ENCODE data around the gene TMEM238L. TPM values are rescaled to one million over a fixed set of nuclear protein-coding genes. Genes with fewer than 3 reads are reported as not detected.

Gene TMEM238L
- total RNA-seq, 1 donor from 2014 or later, result not detected

DNA sequence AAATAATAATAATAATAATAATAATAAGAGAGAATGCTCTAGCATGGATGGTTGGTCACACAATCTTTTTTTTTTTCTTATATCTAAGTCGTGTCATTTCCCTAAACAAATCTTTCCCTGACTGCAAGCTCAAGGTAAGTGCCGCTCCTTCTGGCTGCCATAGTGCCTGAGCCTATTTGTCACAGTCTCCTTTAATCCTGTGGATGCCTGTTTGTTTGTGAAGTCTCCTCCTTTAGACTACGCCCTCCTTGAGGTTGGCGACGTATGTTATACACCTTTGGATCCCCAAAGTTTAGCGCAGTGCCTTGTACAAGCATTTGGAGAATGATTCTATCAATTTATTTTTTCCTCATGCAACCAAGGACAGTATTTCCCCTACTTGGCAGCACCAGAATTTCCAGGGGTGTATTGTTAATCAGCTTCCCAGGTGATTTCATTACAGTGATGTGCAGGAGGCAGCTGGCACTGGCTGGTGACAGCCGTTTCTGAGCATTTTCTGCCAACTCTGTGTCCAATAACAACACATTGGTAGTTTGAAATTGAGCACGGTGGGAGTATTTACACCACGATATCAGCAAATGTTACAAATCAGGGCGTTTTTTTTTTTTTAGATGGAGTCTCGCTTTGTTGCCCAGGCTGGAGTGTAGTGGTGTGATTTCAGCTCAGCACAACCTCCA, 26.6 kb downstream of the TMEM238L start:
- no peaks in the 10 kb centered on the region for H3K36me3 ChIP-seq (ENCODE audit: control insufficient read depth, insufficient read depth, low read length)
- DNase-seq (ENCODE audit: low read depth), result no peak
- H3K27me3 ChIP-seq (ENCODE audit: control insufficient read depth, insufficient read depth, low read length), result no peaks in the 10 kb centered on the region
- H3K4me3 ChIP-seq (ENCODE audit: low read depth, low read length), result no peak overlapping the region
- TF ChIP-seq, protein P1, sequence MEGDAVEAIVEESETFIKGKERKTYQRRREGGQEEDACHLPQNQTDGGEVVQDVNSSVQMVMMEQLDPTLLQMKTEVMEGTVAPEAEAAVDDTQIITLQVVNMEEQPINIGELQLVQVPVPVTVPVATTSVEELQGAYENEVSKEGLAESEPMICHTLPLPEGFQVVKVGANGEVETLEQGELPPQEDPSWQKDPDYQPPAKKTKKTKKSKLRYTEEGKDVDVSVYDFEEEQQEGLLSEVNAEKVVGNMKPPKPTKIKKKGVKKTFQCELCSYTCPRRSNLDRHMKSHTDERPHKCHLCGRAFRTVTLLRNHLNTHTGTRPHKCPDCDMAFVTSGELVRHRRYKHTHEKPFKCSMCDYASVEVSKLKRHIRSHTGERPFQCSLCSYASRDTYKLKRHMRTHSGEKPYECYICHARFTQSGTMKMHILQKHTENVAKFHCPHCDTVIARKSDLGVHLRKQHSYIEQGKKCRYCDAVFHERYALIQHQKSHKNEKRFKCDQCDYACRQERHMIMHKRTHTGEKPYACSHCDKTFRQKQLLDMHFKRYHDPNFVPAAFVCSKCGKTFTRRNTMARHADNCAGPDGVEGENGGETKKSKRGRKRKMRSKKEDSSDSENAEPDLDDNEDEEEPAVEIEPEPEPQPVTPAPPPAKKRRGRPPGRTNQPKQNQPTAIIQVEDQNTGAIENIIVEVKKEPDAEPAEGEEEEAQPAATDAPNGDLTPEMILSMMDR (IDR thresholded peaks at IDR 0.05; ENCODE audit: insufficient read depth, low read length, poor library complexity, severe bottlenecking), result no peak

DNA sequence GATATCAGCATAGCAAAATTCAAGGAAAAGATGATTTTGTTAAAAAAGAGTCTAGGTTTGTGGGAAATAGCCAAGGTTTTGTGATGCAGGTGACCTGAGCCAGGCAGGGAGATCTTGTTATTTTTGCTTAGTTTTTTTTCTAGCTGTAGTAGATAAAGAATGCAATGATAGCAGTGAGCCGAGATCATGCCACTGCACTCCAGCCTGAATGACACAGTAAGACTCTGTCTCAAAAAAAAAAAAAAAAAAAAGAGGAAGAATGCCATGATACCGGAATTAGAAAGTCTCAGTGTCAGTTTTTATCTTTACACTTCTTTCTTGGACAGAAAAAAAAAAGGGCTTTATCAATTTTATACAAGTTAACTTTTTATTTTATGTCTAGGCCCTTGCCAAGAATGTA, 27.5 kb downstream of the TMEM238L start:
- TF ChIP-seq, protein P1 (IDR thresholded peaks at IDR 0.05; ENCODE audit: insufficient read depth, low read length, poor library complexity, severe bottlenecking), result no peak

DNA sequence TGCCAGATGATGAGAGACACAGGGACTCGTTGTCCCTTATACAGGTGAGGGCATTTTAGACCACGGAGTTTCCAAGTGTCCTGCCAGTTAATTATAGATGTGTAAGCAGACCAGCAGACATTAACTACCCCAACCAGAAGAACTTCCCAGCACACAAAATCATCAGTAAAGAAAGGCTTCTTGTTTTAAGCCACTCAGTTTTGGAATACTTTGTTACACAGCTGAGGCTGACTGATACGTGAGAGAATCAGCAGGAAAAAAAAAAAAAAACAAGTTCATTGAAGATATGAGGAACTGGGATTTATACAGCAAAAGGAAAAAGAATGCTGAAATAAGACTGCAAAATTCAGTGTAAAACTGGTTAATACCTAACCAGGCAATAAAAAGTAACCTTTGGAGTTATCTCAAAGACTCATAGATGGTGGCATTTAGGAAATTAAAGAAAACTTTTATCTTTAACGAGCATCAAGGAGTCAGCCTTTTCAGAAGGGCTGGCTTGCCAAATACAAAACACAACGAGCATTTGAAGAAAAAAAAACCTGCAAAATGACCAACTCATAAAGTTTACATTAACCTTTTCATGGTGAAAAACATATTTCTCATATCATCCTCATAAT, 28.1 kb downstream of the TMEM238L start:
- TF ChIP-seq, protein P1 (IDR thresholded peaks at IDR 0.05; ENCODE audit: insufficient read depth, low read length, poor library complexity, severe bottlenecking), result no peak

More for the DNA sequence above, 27.5 kb downstream of the TMEM238L start:
- Histone ChIP-seq H3K4me3 (ENCODE audit: low read depth, low read length) (no peak overlapping the region), H3K27me3 (ENCODE audit: control insufficient read depth, insufficient read depth, low read length) (no peaks in the 10 kb centered on the region), H3K36me3 (ENCODE audit: control insufficient read depth, insufficient read depth, low read length) (no peaks in the 10 kb centered on the region)
- DNase-seq (ENCODE audit: low read depth), result no peak

DNA sequence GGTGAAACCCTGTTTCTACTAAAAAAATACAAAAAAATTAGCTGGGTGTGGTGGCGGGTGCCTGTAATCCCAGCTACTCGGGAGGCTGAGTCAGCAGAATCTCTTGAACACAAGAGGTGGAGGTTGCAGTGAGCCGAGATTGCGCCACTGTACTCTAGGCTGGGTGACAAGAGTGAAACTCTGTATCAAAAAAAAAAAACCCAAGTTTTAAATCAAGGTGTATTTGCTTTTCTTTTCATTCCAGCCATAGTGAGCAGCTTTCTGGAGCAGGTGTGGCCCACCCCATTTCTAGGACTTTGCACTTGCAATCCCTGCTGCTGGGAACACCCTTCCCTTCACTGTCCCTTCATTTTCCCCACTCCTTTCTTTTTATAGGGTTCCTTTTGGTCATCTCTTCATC, 28.8 kb downstream of the TMEM238L start:
- H3K36me3 ChIP-seq (ENCODE audit: control insufficient read depth, insufficient read depth, low read length), result no peaks in the 10 kb centered on the region
- TF ChIP-seq, protein P1 (IDR thresholded peaks at IDR 0.05; ENCODE audit: insufficient read depth, low read length, poor library complexity, severe bottlenecking), result no peak
- no peak for DNase-seq (ENCODE audit: low read depth)
- no peaks in the 10 kb centered on the region for H3K27me3 ChIP-seq (ENCODE audit: control insufficient read depth, insufficient read depth, low read length)
- H3K4me3 ChIP-seq (ENCODE audit: low read depth, low read length), result no peak overlapping the region

More for the DNA sequence above, 28.1 kb downstream of the TMEM238L start:
- DNase-seq (ENCODE audit: low read depth), result no peak
- Histone ChIP-seq H3K4me3 (ENCODE audit: low read depth, low read length) (no peak overlapping the region), H3K36me3 (ENCODE audit: control insufficient read depth, insufficient read depth, low read length) (no peaks in the 10 kb centered on the region), H3K27me3 (ENCODE audit: control insufficient read depth, insufficient read depth, low read length) (no peaks in the 10 kb centered on the region)

DNA sequence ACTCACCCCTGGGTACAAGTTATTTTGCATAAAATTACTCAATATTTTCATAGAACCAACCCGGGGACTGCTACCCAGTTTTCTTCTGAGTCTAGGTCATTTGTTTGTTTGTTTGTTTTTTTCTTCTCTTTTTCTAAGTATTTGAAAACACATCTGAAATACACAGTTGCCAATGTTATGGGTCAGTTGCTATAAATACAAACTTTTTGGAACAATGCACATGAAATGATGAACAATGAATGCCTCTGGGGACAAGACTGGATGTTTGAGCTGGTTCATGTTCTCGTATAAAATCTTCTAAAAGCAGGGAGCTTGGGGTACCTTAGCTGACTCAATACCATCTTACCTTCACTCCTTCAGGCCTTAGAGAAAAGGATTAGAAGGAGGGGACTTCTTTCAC, 30.5 kb downstream of the TMEM238L start:
- no peak for DNase-seq (ENCODE audit: low read depth)
- H3K36me3 ChIP-seq (ENCODE audit: control insufficient read depth, insufficient read depth, low read length), result no peaks in the 10 kb centered on the region
- TF ChIP-seq, protein P1 (IDR thresholded peaks at IDR 0.05; ENCODE audit: insufficient read depth, low read length, poor library complexity, severe bottlenecking), result no peak
- H3K4me3 ChIP-seq (ENCODE audit: low read depth, low read length), result no peak overlapping the region
- no peaks in the 10 kb centered on the region for H3K27me3 ChIP-seq (ENCODE audit: control insufficient read depth, insufficient read depth, low read length)

Data from kidney epithelial cell (primary cell).